Stomach (tissue), 9 donors: ENCODE results near the gene XYLT1. TPM values are rescaled to one million over a fixed set of nuclear protein-coding genes. Genes with fewer than 3 reads are reported as not detected.

ENCODE experiments used
- DNase-seq, 2 donors: peaks; one replicate each; pipeline versions ENCODE4 v3.0.0 to v3.0.0-alpha.2; 2013 to 2019
- H3K27ac ChIP-seq, 5 donors: fragments of 200-600 bp in 4 of 5; sonication (generic) in 4 of 5; one replicate each; pipeline ENCODE4 v1.5.1; 2013 to 2019; ENCODE audit warnings: mild to moderate bottlenecking in 1 of 5, moderate library complexity in 1 of 5
- H3K27me3 ChIP-seq, 3 donors: fragments of 200-600 bp; sonication (generic); one replicate each; pipeline ENCODE4 v1.5.1; 2017 to 2019; ENCODE audit warnings: mixed run types in 1 of 3
- H3K36me3 ChIP-seq, 4 donors: fragments of 200-600 bp; sonication (generic); 1 replicate in 3 of 4; 2 replicates in 1 of 4; pipeline ENCODE4 v1.5.1; 2016 to 2019
- H3K4me1 ChIP-seq, 4 donors: fragments of 200-600 bp; sonication (generic); one replicate each; pipeline ENCODE4 v1.5.1; 2016 to 2019
- H3K4me3 ChIP-seq, 4 donors: fragments of 200-600 bp; sonication (generic) in 3 of 4; one replicate each; pipeline ENCODE4 v1.5.1; 2016 to 2019; ENCODE audit warnings: mild to moderate bottlenecking in 1 of 4
- H3K9me3 ChIP-seq, 4 donors: fragments of 200-600 bp; sonication (generic); one replicate each; pipeline ENCODE4 v1.5.1; 2016 to 2019
- CTCF ChIP-seq, 7 experiments: fragments of 450-650 bp in 4 of 7; fragments of 200-600 bp in 3 of 7; sonication (generic) in 3 of 7; IDR thresholded peaks; one replicate each; pipeline ENCODE4 v1.5.1; 2016 to 2019; ENCODE audit warnings: antibody characterized with exemption in 7 of 7, control low read depth in 2 of 7, mild to moderate bottlenecking in 1 of 7
- EP300 ChIP-seq: sonication (generic); formaldehyde crosslinking; IDR thresholded peaks from one replicate; pipeline ENCODE4 v1.6.1; 2017; ENCODE audit warnings: antibody characterized with exemption
- POLR2A ChIP-seq, 4 donors: fragments of 450-650 bp; IDR thresholded peaks; one replicate each; pipeline ENCODE4 v1.6.1; 2016; ENCODE audit warnings: antibody characterized with exemption in 4 of 4, control low read depth in 2 of 4, mild to moderate bottlenecking in 1 of 4, moderate library complexity in 1 of 4
- POLR2AphosphoS5 ChIP-seq, 3 donors: sonication (generic); formaldehyde crosslinking; IDR thresholded peaks; one replicate each; pipeline ENCODE4 v1.6.1; 2016; ENCODE audit warnings: antibody characterized with exemption in 3 of 3
- WGBS, 5 donors: extraction: QIAGEN DNeasy Blood & Tissue Kit in 3 of 5; methylation state at CpG; one replicate each; pipeline versions ENCODE4 v1.1.5 to v1.1.7; 2013 to 2018; 5-methylcytosine and 5-hydroxymethylcytosine counted together
- intact Hi-C: fragments of 100-400 bp; cut with DNase I; formaldehyde crosslinking; loops from one replicate; pipeline ENCODE4 v1.15.1; 2023; ENCODE audit warnings: low total_unique reads
- polyA plus RNA-seq, 3 donors: library from polyadenylated mRNA; stranded (reverse); fragments of 200-250 nt; gene quantifications; one replicate each; pipeline ENCODE4 v1.2.3, GENCODE V29; 2013
- total RNA-seq, 5 donors: library from RNA; depleted of rRNA; stranded (reverse); fragments of >200 nt; gene quantifications; one replicate each; pipeline versions ENCODE4 v1.1.0 to v1.2.3, GENCODE V29; 2014 to 2016
- donor health status: healthy with polysubstance abuse.
- donor health status: Bipolar disorder and iron deficiency.
- donor health status: healthy.

XYLT1 gene
- total and polyA plus RNA-seq, 8 donors, result 0.87 to 59.5 (median 9.5) TPM

GRCh38 chr16:17409894-17410293 is 60.9 kb downstream of the XYLT1 start:
- no peaks in the 10 kb centered on the region for H3K36me3 ChIP-seq
- WGBS, 5 donors, result 88 to 98% (median 95%) methylated on average over 2 to 3 of the region's 3 CpGs
- peaks cover 3 to 18% (median 9%) of the 10 kb centered on the region in 4 donors for H3K4me1 ChIP-seq
- H3K9me3 ChIP-seq, result no peaks in the 10 kb centered on the region
- no peak for TF ChIP-seq POLR2AphosphoS5 (IDR thresholded peaks at IDR 0.05)
- no peak for TF ChIP-seq CTCF (IDR thresholded peaks at IDR 0.05)
- TF ChIP-seq POLR2A (IDR thresholded peaks at IDR 0.05), result no peak
- no peak for TF ChIP-seq EP300
- H3K27me3 ChIP-seq, result no peaks in the 10 kb centered on the region
- no peak for DNase-seq
- H3K4me3 ChIP-seq, result no peak overlapping the region
- peak overlapping the region in 2 of 5 donors; percentile 25 to 31 for H3K27ac ChIP-seq
- intact Hi-C loops, result loop anchor here (10.0 kb wide), 1 partner anchor 55 kb away; no protein-coding TSS in a partner anchor

- DNase-seq, result no peak
- Histone ChIP-seq H3K36me3 (no peaks in the 10 kb centered on the region), H3K4me3 (no peak overlapping the region), H3K9me3 (no peaks in the 10 kb centered on the region), H3K4me1 (peaks cover 0 to 21% (median 11%) of the 10 kb centered on the region in 4 donors), H3K27ac (peak overlapping the region in 2 of 5 donors; percentile 31 to 54), H3K27me3 (no peaks in the 10 kb centered on the region)
- intact Hi-C loops, result no loop called here
- WGBS, 5 donors, result 79 to 92% (median 81%) methylated on average over 7 of the region's 7 CpGs
- TF ChIP-seq POLR2AphosphoS5 (IDR thresholded peaks at IDR 0.05) (no peak), POLR2A (IDR thresholded peaks at IDR 0.05) (no peak), EP300 (no peak), CTCF (IDR thresholded peaks at IDR 0.05) (no peak)
Observed at GRCh38 chr16:17408955-17409441, 61.8 kb downstream of the XYLT1 start.

GRCh38 chr16:17408296-17408695 is 62.5 kb downstream of the XYLT1 start:
- Histone ChIP-seq H3K36me3 (no peaks in the 10 kb centered on the region), H3K4me3 (no peak overlapping the region), H3K27me3 (no peaks in the 10 kb centered on the region), H3K4me1 (peaks cover 0 to 24% (median 11%) of the 10 kb centered on the region in 4 donors), H3K27ac (peak overlapping the region in 1 of 5 donors; percentile 54), H3K9me3 (no peaks in the 10 kb centered on the region)
- no peak for DNase-seq
- no peak for TF ChIP-seq POLR2AphosphoS5 (IDR thresholded peaks at IDR 0.05)
- TF ChIP-seq EP300, result no peak
- TF ChIP-seq POLR2A (IDR thresholded peaks at IDR 0.05), result no peak
- TF ChIP-seq CTCF (IDR thresholded peaks at IDR 0.05), result no peak
- intact Hi-C loops, result no loop called here
- WGBS, 5 donors, result 90 to 97% (median 96%) methylated on average over 5 of the region's 5 CpGs

GRCh38 chr16:17407321-17407720 is 63.4 kb downstream of the XYLT1 start:
- no peak for TF ChIP-seq POLR2AphosphoS5 (IDR thresholded peaks at IDR 0.05)
- no peak for TF ChIP-seq POLR2A (IDR thresholded peaks at IDR 0.05)
- TF ChIP-seq CTCF (IDR thresholded peaks at IDR 0.05), result no peak
- no peak for TF ChIP-seq EP300
- Histone ChIP-seq H3K4me3 (no peak overlapping the region), H3K9me3 (no peaks in the 10 kb centered on the region), H3K36me3 (no peaks in the 10 kb centered on the region), H3K27me3 (no peaks in the 10 kb centered on the region), H3K4me1 (peaks cover 0 to 24% (median 11%) of the 10 kb centered on the region in 4 donors), H3K27ac (peak overlapping the region in 3 of 5 donors; percentile 16 to 88 (median 31))
- intact Hi-C loops, result no loop called here
- 95 to 97% (median 96%) methylated on average over 3 of the region's 3 CpGs for WGBS, 5 donors
- DNase-seq, result no peak
